Measurements from ENCODE around the gene SLC25A12.
"Not testable (repeated sequence)": the region's sequence is repeated elsewhere in the genome, so short reads cannot be mapped to it uniquely, and the experiment has no call there.

The SLC25A12 gene

DNA sequence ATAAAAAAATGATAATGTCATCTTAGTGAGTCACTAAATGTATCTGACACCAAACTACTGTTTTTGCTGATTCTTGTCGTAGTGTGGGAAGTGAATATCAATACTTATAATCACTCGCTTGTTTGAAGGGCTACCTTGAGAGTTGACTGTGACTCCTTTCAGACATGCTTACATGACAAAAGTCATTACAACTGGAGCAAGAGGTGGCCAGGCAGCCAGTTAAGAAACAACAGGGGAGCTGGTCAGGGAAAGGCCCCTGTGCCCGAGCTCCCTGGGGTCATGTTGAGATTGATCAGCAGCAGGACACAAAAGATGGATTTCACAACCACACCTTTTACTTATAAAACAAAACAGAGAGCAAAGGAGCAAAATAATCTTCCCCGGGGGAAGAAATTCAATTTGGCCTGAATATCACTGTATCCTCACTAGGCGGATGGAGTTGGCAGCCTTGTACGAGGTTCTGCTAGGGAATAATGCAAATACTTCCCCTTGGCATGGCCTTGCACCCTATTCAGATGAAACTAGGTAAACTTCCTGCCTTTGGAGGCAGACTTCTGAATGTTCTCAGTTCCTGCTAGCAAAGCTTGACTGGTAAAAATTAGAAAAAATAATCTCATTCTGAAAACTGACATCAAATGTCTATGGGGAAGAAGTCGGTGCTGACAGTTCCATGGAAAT is 105.6 kb downstream of the SLC25A12 start:
- DNase-seq, result no peak

DNA sequence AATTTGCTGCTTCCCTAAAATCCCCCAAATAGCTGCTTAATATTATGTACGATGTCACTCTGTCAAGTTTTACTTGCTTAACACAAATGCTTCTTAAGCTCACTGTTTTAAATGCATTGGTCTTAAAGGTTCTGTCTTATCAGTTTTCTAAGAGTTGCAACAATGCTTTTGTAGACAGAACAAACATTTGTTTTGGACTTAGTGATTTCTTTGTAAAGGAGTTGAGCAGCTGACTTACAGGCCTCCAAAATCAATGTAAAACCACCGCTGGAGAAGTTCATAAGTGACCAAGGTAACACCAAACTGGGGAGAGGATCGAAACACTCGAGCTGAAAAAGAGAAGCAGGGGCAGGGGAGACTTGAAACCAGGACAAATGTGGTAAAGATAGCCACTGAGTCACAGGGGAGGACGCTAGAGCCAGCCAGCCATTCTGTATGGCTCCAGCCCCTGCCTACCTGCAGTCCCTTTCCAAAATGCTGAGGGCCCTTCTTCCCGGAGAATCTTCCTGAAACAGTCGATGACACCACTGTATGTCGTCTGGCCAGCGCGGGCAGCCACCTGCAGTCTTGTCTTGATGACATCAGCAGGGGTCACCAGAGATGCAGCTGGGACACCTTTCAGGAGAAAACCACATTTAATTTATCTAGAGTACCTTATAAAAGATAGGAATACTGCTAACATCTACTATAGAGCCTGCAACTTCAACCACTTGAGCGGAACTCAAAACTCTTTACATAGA is 106.5 kb downstream of the SLC25A12 start:
- no peak for DNase-seq

DNA sequence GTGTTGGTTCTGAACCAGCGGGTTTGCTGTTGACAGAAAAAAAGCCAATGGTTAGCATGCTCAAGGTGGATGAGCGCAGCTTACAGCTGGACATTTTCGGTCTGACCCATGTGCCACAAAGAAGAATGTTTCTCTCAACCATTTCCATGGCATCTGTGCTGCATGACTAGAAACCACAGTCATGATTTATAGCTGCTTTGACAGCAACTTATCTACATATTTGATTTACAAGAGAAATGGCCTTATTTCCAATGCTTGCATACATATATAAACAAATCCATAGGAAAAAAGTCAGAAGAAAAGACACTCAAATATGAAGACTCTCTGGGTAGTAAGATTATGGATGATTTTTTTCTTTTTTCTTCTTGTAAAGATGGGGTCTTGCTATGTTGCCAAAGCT is 108.6 kb downstream of the SLC25A12 start:
- no peak for DNase-seq

DNA sequence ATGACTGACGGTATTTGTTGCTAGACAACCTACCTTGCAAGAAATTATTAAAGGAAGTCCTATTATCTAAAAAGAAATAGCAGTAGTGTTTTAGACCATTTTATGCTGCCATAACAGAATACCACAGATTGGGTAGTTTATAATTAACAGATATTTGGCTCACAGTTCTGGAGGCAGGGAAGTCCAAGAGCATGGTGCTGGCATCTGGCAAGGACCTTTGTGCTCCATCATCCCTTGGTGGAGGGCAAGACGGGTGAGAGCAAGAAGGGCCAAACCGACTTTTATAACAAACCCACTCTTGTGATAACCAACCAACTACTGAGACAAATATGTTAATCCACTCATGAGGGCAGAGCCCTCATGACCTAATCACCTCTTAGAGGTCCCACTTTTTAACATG is 115.5 kb downstream of the SLC25A12 start:
- no peak for DNase-seq

DNA sequence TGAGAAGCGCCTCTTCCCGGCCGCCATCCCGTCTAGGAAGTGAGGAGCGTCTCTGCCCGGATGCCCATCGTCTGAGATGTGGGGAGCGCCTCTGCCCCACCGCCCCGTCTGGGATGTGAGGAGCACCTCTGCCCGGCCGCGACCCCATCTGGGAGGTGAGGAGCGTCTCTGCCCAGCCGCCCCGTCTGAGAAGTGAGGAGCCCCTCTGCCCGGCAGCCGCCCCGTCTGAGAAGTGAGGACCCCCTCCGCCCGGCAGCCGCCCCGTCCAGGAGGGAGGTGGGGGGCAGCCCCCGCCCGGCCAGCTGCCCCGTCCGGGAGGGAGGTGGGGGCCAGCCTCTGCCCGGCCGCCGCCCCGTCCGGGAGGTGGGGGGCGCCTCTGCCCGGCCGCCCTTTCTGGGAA is 119.5 kb downstream of the SLC25A12 start:
- not testable (repeated sequence) for DNase-seq

DNA sequence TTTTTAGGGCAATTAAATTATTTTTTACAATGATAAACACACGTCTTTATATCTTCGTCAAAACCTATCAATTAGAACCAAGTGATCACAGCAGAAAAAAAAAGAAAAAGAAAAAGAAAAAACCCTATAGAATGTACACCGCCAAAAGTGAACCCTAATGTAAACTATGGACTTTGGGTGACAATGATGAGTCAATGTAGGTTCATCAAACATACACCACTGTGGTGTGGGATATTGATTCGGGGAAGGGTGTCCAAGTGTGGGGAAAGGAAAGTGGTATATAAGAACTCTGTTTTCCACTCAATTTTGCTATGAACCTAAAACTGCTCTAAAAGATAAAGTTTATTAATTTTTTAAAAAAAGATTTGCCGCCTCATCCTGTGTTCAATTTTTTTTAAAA is 121.7 kb downstream of the SLC25A12 start:
- no peak for DNase-seq

DNA sequence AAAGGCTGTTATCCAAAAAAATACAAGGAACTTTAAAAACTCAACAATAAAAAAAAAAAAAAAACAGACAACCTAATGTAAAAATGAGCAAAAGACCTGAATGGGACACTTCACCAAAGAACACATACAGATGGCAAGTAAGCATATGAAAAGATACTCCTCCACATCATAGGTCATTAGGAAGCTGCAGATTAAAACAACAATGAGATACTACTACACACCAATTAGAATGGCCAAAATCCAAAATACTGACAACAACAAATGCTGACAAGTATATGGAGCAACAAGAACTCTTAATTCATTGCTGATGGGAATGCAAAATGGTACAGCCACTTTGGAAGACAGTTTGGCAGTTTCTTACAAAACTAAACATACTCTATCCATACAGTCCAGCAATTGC is 122.6 kb downstream of the SLC25A12 start:
- DNase-seq, result no peak

DNA sequence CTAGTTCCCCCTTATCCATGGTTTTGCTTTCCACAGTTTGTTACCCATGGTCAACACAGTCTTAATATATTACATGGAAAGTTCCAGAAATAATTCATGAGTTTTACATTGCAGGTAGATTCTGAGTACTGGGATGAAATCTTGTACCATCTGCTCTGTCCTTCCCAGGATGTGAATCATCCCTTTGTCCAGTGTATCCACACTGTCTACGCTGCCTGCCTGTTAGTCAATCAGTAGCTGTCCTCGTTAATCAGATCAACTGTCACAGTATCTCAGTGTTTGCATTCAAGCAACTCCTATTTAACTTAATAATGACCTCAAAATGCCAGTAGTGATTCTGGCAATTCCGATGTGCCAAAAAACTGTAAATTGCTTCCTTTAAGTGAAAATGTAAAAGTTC is 130.4 kb downstream of the SLC25A12 start:
- no peak for DNase-seq

DNA sequence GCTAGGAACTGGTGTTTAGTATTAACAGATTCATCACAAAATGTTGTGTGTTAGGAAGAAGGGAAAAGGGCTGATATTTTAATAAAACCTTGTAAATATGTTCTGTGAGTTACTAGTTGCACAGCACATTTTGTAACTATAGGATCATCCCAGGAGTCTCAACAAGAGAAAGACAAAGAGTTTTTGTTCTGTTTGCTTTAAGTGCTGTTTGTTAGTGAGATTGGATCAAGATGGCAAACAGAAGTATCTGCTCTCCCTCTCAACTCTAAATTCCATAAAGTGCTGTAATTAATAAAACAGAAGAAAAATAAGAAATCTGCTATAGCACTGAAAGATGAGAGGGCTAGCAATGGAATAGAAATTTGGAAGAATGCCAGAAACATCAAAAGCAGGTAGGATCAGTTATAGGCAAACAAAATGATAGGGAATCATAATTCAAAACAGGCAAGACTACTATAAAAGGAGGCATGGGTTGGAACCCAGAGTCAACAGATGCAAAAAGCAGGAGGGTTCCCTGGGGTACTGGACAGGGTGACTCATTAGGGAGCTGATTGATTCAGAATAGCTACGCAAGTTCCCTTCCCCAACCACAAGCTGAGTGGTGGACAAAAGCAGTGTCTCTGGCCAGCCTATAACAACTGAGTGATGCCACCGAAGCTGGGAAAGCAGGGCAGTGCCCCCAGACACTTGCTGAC is 131.0 kb downstream of the SLC25A12 start:
- DNase-seq, result peak in 1 of 3 experiments; percentile 3

DNA sequence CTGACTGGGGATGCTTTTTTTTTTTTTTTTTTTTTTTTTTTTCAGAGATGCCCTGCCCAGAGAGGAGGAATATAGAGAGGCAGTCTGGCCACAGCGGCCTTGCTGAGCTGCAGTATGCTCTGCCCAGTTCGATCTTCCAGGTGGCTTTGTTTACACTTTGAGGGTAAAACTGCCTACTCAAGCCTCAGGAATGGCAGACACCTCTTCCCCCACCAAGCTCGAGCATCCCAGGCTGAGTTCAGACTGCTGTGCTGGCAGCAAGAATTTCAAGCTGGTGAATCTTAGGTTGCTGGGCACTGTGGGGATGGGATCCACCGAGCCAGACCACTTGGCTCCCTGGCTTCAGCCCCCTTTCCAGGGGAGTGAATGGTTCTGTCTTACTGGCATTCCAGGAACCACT is 132.9 kb downstream of the SLC25A12 start:
- not testable (repeated sequence) for DNase-seq

DNA sequence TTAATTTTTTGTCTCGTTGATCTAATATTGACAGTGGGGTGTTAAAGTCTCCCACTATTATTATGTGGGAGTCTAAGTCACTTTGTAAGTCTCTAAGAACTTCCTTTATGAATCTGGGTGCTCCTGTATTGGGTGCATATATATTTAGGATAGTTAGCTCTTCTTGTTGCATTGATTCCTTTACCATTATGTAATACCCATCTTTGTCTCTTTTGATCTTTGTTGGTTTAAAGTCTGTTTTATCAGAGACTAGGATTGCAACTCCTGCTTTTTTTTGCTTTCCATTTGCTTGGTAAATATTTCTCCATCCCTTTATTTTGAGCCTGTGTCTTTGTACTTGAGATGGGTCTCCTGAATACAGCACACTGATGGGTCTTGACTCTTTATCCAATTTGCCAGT is 135.3 kb downstream of the SLC25A12 start:
- DNase-seq, result not testable (repeated sequence)

DNA sequence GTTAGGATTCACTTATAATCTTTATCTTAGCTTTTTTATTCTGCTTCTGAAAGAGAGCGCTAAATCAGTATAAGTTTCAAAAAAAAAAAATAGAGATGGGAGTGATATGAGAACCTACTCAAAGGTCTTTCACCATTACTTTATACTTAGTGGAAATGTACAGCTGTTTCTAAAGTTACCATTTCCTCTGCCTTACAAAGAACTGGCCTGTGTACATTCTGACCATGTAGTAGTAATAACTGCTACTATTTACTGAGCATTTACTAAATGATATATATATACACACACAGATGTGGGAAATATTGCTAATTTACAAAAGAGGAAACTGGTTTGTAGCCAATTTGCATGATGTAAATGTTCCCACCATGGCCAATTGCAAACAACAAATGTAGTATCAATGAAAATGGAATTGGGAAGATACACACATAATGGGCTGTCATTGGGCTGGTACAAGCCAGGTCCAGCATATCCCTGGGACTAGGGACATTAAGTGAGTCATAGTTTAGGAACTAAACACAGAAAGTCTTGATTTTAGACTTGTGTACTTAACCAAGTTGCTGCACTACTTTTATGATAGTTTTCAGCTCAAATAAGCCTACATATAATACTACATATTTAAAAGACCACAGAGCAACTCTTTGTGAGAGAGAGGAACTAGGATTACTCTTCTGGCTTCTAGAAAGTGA is 139.6 kb downstream of the SLC25A12 start:
- no peak for DNase-seq

DNA sequence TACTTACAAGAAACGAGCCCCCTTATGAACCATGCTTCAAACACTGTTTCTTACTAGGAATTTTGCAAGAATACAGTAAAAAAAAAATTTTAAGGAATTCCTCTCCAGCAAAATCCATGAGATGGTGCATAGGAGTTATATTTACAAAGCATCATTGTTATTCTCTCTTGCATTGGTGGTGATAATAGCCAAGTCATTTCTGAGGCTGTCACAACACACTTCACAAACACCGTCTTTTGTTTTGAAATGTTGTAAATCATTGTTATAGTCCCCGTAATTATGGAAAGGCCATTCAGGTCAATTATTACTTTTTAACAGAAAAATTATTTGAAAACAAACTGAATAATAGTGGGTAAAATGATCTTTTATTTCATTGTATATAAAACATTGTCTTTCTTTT is 146.7 kb downstream of the SLC25A12 start:
- DNase-seq, result peak in 1 of 3 experiments; percentile 58

DNA sequence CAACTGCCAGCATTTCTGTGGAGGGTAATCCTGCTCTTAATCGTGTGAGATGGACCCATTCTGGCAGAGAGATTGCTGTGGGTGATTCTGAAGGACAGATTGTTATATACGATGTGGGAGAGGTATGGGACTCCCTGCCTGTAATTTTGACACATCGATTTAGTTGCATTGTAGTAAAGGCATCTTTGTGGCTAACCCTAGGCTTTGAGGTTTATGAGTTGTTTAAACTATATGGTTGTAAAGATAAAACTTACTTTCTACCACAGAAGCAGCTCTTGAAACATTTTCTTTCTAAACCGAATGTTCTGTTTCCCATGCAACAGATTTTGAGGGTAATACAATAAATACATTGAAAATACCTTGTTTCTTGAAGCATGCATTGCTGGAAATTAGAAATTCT is 148.2 kb downstream of the SLC25A12 start:
- DNase-seq, result no peak

DNA sequence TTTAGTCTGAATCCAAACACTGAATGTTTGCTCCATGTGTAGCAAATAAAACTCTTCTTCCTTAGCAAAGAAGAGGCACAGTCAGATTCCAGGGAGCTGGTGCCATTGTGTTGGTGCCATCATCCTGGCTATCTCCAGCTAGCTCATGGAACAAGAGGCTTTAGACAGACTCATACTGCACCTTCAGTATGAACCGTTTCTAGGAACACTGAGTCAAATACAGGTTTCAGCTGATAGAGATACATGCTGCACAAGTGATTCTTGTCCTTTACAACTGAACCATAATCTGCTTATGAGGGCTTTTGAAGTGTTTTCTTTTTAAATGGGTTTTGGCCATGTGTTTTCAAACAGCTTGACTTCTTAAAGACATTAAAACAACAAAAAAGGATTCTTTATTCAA is 148.9 kb downstream of the SLC25A12 start:
- DNase-seq, result no peak

DNA sequence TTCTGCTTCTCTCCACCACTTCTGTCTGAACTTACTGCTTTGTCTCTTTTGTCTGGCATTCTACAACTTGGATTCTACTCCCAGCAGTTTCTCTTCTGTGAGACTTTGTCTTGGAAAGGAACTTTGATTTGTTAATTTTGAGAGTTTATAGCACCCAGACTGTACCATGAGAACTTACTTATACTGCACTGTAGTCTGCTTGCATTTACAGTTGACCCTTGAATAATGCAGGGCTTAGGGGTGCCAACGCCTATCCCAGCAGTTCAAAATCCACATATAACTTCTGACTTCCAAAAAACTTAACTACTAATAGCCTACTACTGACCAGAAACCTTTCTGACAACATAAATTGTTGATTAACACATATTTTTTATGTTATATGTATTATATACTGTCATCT is 151.3 kb downstream of the SLC25A12 start:
- DNase-seq, result no peak

DNA sequence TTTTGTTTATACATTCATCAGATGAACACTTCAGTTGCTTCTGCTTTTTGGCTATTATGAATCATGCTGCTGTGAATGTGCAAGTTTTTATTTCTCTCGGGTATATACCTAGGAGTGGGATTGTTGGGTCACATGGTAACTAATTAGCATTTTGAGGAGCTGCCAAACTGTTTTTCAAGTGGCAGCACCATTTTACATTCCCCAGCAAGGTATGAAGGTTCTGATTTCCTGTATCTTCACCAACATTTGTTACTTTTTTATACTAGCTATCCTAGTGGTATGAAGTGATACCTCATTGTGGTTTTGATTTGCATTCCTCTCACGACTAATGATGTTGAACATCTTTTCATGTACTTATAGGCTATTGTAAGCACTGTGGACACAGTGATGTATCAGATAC is 152.9 kb downstream of the SLC25A12 start:
- no peak for DNase-seq

DNA sequence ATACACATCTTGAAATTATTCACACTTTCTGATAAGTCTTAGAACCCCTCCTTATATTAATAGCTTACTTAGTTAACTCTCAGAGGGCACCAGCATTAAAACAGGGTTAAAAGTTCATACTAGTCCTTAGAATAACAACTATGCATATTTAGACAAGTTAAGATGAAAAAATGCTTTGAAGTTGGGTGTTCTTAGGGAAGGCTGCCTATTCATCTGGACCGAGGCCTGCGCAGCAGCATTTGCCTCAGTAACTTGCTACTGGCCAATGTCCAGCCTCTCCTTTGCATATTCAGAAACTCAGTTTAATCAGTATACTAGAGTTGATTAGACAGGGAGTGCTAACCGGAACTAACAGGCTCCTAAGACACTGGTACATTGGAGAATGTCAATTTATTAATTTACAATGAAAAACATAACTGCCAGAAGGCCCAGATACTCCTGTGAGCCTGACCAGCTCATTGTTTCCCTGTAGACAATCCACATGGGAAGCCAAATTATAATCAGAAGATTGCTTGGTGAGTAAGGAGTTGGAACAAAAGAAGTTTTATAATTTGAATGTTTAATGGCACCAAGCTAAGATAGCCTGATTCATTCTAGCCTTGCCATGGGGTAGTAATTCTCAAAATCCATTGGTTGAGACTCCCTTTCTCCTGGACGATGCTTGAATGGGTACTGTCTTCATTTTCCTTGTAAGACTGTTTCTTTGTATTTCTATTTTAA is 157.9 kb downstream of the SLC25A12 start:
- no peak for DNase-seq

All from NCI-H1417 (cell line).